Psoas muscle (tissue), 8 donors: ENCODE data around the gene SNCG. TPM values are rescaled to one million over a fixed set of nuclear protein-coding genes. Genes with fewer than 3 reads are reported as not detected.
"Not testable (repeated sequence)": the region's sequence is repeated elsewhere in the genome, so short reads cannot be mapped to it uniquely, and the experiment has no call there.

Source experiments
- ATAC-seq, 4 donors: fragments of 200-7000 bp; cut with Tn5 transposase; one replicate each; pipeline ENCODE4 v1.9.1; 2020; ENCODE audit warnings: moderate library complexity in 3 of 4, mild to moderate bottlenecking in 2 of 4
- DNase-seq, 2 donors: peaks; one replicate each; pipeline ENCODE4 v3.0.0-alpha.2; 2020
- H3K27ac ChIP-seq: fragments of 200-600 bp; one replicate; pipeline ENCODE4 v1.8.0; 2022
- H3K27me3 ChIP-seq, 3 donors: fragments of 200-600 bp in 1 of 3; one replicate each; pipeline versions ENCODE4 v1.6.1 to v1.8.0; 2013 to 2022; ENCODE audit warnings: low read length in 2 of 3, mild to moderate bottlenecking in 2 of 3, moderate library complexity in 1 of 3; ENCODE audit not compliant: insufficient read depth in 3 of 3
- H3K36me3 ChIP-seq, 2 donors: fragments of 200-600 bp in 1 of 2; one replicate each; pipeline versions ENCODE4 v1.6.1 to v1.8.0; 2013 to 2022; ENCODE audit warnings: low read depth in 1 of 2, mild to moderate bottlenecking in 1 of 2, moderate library complexity in 1 of 2; ENCODE audit not compliant: insufficient read depth in 1 of 2
- H3K4me1 ChIP-seq: fragments of 200-600 bp; one replicate; pipeline ENCODE4 v1.8.0; 2022
- H3K4me3 ChIP-seq: fragments of 200-600 bp; one replicate; pipeline ENCODE4 v1.8.0; 2022; ENCODE audit warnings: mild to moderate bottlenecking
- H3K9me3 ChIP-seq: fragments of 200-600 bp; one replicate; pipeline ENCODE4 v1.8.0; 2022
- CTCF ChIP-seq: fragments of 200-600 bp; IDR thresholded peaks from one replicate; pipeline ENCODE4 v1.8.0; 2022; ENCODE audit warnings: antibody characterized with exemption
- WGBS, 3 donors: extraction: QIAGEN DNeasy Blood & Tissue Kit; methylation state at CpG; one replicate each; pipeline versions ENCODE4 v1.1.6 to v1.1.7; 2013; 5-methylcytosine and 5-hydroxymethylcytosine counted together
- intact Hi-C, 2 donors: fragments of 100-400 bp; cut with DNase I; formaldehyde crosslinking; loops; one replicate each; pipeline versions ENCODE4 v1.11.0 to v1.14.2; 2022
- polyA plus RNA-seq, 3 donors: library from polyadenylated mRNA; stranded (reverse); fragments of 200-250 nt; gene quantifications; one replicate each; pipeline ENCODE4 v1.2.3, GENCODE V29; 2013
- total RNA-seq, 4 donors: library from RNA; stranded (reverse); fragmentation: NEBNext Ultra II Directional in 2 of 4; extraction: Animal tissue kit (Norgen Biotek cat#: 25700) in 2 of 4; gene quantifications; one replicate each; pipeline versions ENCODE4 v1.2.1 to v1.2.4, GENCODE V29; 2021 to 2023
- donor health status: healthy with polysubstance abuse.
- donor health status: DM: no; HTN: no; CAD: no; lungs with moderate emphysema.
- donor health status: Bipolar disorder and iron deficiency.
- donor health status: healthy.
- donor health status: DM: yes; HTN: yes; CAD: no.
- donor health status: DM: no; HTN: no; CAD: no.
- donor health status: DM: no; HTN: no; CAD: no.
- donor health status: DM: yes; HTN: yes; CAD: no.

Gene SNCG
- total and polyA plus RNA-seq, 7 donors: 5.8 to 21.3 (median 11.0) TPM

GRCh38 chr10:86929468-86930380, 28.7 kb upstream of the SNCG start:
- Histone ChIP-seq H3K9me3 (no peaks in the 10 kb centered on the region), H3K4me3 (no peak overlapping the region), H3K27ac (no peak overlapping the region), H3K4me1 (no peaks in the 10 kb centered on the region), H3K36me3 (peaks cover 0 to 52% of the 10 kb centered on the region in 2 donors), H3K27me3 (no peaks in the 10 kb centered on the region)
- no peak for ATAC-seq
- no peak for DNase-seq
- WGBS, 3 donors: 88 to 93% (median 92%) methylated on average over 15 of the region's 15 CpGs
- TF ChIP-seq CTCF: no peak
- intact Hi-C loops: no loop called here

- Histone ChIP-seq H3K4me3 (no peak overlapping the region), H3K27me3 (no peaks in the 10 kb centered on the region), H3K4me1 (no peaks in the 10 kb centered on the region), H3K27ac (no peak overlapping the region), H3K9me3 (no peaks in the 10 kb centered on the region), H3K36me3 (peaks cover 0 to 63% of the 10 kb centered on the region in 2 donors)
- WGBS, 3 donors: 78 to 86% (median 83%) methylated on average over 1 of the region's 1 CpG
- TF ChIP-seq CTCF: no peak
- intact Hi-C loops: no loop called here
- DNase-seq: no peak
- no peak for ATAC-seq
Observed at GRCh38 chr10:86931872-86932271, 26.5 kb upstream of the SNCG start.

- H3K9me3 ChIP-seq: no peaks in the 10 kb centered on the region
- peaks cover 3% of the 10 kb centered on the region for H3K4me1 ChIP-seq
- H3K4me3 ChIP-seq: no peak overlapping the region
- H3K27ac ChIP-seq: no peak overlapping the region
- TF ChIP-seq CTCF: no peak
- ATAC-seq (no peak), DNase-seq (no peak)
- intact Hi-C loops: no loop called here
- peaks cover 0 to 63% of the 10 kb centered on the region in 2 donors for H3K36me3 ChIP-seq
- 83 to 92% (median 86%) methylated on average over 2 of the region's 2 CpGs for WGBS, 3 donors
- H3K27me3 ChIP-seq: no peaks in the 10 kb centered on the region
Observed at GRCh38 chr10:86932674-86933073, 25.7 kb upstream of the SNCG start.

GRCh38 chr10:86934162-86934711, 24.2 kb upstream of the SNCG start:
- 79 to 90% (median 86%) methylated on average over 6 of the region's 6 CpGs for WGBS, 3 donors
- peaks cover 0 to 49% of the 10 kb centered on the region in 2 donors for H3K36me3 ChIP-seq
- H3K4me3 ChIP-seq, H3K9me3 ChIP-seq, DNase-seq, H3K27me3 ChIP-seq, ATAC-seq, intact Hi-C loops, H3K4me1 ChIP-seq, H3K27ac ChIP-seq: not testable (repeated sequence)
